Keratinocyte (primary cell): ENCODE results near the gene PPWD1.

Experiments
- EZH2 ChIP-seq: IDR thresholded peaks from one replicate; pipeline ENCODE4 v1.6.1; 2012; ENCODE audit warnings: inconsistent platforms, mild to moderate bottlenecking, low read length, moderate library complexity
- TF ChIP-seq, protein P1 (sequence below), 3 experiments: IDR thresholded peaks in 1 of 3; conservative IDR thresholded peaks in 1 of 3; optimal IDR thresholded peaks in 1 of 3; 2 replicates in 2 of 3; 3 replicates in 1 of 3; pipeline versions ENCODE3 to v1.5.1; 2011; ENCODE audit warnings: low read length in 3 of 3, mild to moderate bottlenecking in 3 of 3, moderate library complexity in 2 of 3, control low read depth in 1 of 3, inconsistent platforms in 1 of 3; ENCODE audit not compliant: insufficient read depth in 2 of 3; ENCODE audit errors: extremely low read depth in 1 of 3

DNA sequence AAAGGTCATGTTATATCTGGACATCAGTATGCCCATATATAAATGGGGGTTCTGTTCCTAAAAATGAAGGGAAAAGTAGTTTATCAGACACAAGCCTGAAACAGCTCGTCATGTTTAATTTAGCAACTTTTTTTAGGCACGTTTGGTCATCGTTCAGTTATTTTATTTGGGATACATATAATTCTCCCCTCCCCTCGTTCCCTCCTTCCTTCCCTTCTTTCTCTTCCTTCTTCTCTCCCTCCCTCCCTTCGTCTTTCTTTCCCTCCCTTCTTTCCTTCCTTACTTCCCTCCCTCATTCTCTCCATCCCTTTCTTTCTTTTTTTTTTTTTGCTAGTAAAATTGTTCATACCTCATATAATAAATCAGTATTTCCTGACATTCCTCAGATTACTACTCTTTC is 3.4 kb downstream of the PPWD1 start:
- TF ChIP-seq, protein P1, sequence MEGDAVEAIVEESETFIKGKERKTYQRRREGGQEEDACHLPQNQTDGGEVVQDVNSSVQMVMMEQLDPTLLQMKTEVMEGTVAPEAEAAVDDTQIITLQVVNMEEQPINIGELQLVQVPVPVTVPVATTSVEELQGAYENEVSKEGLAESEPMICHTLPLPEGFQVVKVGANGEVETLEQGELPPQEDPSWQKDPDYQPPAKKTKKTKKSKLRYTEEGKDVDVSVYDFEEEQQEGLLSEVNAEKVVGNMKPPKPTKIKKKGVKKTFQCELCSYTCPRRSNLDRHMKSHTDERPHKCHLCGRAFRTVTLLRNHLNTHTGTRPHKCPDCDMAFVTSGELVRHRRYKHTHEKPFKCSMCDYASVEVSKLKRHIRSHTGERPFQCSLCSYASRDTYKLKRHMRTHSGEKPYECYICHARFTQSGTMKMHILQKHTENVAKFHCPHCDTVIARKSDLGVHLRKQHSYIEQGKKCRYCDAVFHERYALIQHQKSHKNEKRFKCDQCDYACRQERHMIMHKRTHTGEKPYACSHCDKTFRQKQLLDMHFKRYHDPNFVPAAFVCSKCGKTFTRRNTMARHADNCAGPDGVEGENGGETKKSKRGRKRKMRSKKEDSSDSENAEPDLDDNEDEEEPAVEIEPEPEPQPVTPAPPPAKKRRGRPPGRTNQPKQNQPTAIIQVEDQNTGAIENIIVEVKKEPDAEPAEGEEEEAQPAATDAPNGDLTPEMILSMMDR (optimal IDR thresholded peaks at IDR 0.05 in 1 of 3, IDR thresholded peaks at IDR 0.05 in 1 of 3, conservative IDR thresholded peaks at IDR 0.05 in 1 of 3; ENCODE audit: extremely low read depth in 1 of 3, insufficient read depth in 2 of 3, low read length in 3 of 3), result no peak
- TF ChIP-seq EZH2, result no peak
